Activated CD4-positive, CD25-positive, alpha-beta regulatory T cell treated with anti-CD3 and anti-CD28 coated beads, Interleukin-2, amount 50 U/mL, for 16 hours (primary cell): Measurements from ENCODE around the gene SH3RF2.
"Not testable (repeated sequence)": the region's sequence is repeated elsewhere in the genome, so short reads cannot be mapped to it uniquely, and the experiment has no call there.

Source experiments
- DNase-seq: peaks from one replicate; pipeline ENCODE4 v3.0.0-alpha.2; 2020; ENCODE audit warnings: low read depth, low spot score

The SH3RF2 gene

GRCh38 chr5:145948047-145948446 is 11.7 kb downstream of the SH3RF2 start:
- DNase-seq, result no peak

- no peak for DNase-seq
Observed at GRCh38 chr5:145948921-145949320, 12.5 kb downstream of the SH3RF2 start.

DNA sequence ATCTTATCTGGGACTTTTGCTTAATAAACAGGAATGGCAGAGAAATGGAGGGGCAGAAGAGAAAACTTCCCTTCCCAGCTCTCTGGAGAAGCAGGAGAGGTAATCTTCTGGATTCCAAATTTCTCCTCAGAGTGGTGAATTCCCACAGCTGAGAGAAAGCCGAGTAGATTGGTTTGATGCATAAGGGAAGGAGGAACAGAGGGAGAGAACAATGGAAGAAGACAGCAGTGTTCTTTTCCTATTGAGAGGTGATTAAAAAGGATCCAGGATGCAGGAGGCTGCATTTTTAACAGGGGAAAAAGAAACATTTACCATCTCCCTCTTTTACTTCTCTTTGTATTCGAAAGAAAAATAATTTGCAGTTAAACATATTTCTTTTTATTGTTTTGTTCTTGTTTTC is 13.1 kb downstream of the SH3RF2 start:
- no peak for DNase-seq

DNA sequence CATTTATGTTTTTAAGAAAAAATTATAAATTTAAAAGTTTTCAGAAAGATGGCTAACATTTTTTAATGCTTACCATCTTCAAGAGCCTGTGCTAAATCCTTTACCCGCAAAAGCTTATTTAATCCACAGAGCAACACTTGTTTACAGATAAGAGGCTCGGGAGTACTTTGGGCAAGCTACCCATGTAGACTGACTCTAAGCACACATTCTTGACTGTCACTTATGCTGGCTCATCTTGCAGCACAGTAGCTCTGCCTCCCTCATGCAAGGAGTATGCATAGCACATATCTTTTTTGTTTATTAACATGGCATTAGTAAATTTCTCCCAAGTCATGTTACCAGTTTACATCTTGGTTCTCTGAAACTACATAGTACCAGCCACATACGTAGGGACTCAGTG is 14.7 kb downstream of the SH3RF2 start:
- no peak for DNase-seq

GRCh38 chr5:145953202-145953601 is 16.8 kb downstream of the SH3RF2 start:
- DNase-seq, result no peak

- not testable (repeated sequence) for DNase-seq
Observed at GRCh38 chr5:145954140-145954539, 17.8 kb downstream of the SH3RF2 start.

- DNase-seq, result no peak
Observed at GRCh38 chr5:145957388-145957787, 21.0 kb downstream of the SH3RF2 start.

- no peak for DNase-seq
Observed at GRCh38 chr5:145958436-145958835, 22.1 kb downstream of the SH3RF2 start.

- no peak for DNase-seq
Observed at GRCh38 chr5:145960166-145960565, 23.8 kb downstream of the SH3RF2 start.

DNA sequence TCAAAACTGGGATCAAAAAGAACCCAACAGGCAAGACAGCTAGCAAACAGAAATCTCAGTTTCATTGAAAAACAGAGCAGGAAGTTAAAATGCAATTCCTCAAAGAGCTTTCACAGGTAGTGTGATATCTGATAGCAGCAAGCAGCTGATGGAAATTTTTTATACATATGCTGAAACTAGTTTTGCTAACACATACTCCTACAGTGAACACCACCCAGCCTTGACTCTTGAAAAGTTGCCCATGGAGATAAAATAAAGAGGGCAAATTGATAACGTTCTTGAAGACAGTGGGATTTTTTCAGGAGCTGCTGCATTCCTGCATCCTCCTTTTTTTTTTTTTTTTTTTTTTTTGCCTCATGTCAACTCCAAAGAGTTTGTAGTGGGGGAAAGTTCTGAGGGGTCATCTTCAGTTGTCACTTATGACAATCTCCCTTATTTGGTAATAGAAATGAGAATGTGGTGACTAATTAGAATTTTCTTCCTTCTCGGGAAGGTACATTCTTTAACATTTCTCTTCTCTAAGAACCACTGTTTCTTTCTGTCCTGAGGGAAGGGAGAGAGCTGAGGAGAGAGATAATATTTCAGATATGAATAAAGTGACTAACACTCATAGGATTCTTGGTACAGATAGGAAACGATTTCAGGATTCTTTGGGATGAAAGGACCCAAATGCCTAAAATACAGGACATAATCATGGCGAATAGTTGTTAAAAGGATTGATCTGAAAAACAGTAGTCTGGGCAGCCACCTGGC is 24.6 kb downstream of the SH3RF2 start:
- DNase-seq, result no peak

DNA sequence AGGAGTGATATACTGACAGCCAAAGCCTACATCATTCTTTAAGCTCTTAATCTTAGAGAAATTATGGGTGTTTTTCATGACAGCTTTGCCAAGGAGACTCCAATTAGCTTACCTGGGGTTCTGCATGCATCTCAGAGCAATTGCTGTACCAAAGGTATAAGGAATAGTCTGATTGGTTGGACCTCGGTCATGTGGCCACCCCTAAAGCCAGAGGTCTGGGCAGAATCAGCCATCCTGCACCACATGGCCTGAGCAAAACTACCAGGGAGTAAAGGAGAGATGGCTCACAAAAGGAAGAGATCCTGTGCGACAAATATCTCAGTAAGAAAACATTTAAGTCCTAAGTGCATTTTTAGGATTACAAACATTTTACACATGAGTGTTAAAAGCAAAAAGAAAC is 25.6 kb downstream of the SH3RF2 start:
- DNase-seq, result no peak

DNA sequence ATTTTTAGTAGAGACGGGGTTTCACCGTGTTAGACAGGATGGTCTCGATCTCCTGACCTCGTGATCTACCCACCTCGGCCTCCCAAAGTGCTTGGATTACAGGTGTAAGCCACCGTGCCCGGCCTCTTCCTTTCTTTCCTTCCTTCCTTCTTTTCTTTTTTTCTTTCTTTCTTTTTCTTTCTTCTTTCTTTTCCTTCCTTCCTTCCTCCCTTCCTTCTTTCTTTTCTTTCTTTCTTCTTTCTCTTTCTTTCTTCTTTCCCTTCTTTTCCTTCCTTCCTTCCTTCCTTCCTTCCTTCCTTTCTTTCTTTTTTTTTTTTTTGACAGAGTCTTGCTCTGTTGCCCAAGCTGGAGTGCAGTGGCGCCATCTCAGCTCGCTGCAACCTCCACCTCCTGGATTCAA is 27.6 kb downstream of the SH3RF2 start:
- DNase-seq, result not testable (repeated sequence)

DNA sequence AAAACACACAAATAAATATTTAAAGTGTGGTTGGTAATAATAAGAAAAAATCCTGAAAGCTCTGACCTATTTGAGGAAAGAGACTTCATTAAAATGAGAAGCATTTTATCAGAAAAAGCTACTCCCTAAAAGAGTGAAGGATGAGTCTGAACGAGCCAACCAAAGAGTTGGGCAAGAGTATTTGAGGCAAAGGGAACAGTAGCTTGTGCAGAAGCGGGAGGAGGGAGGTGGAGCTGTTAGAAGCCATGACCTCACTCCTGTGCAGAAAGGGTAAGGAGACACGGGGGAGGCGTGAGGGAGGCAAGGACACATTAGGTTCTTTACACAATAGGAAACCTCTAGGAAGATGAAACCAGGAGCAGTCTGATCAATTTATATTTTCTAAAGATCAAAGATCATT is 29.4 kb downstream of the SH3RF2 start:
- DNase-seq, result no peak

- no peak for DNase-seq
Observed at GRCh38 chr5:145967296-145967695, 30.9 kb downstream of the SH3RF2 start.

DNA sequence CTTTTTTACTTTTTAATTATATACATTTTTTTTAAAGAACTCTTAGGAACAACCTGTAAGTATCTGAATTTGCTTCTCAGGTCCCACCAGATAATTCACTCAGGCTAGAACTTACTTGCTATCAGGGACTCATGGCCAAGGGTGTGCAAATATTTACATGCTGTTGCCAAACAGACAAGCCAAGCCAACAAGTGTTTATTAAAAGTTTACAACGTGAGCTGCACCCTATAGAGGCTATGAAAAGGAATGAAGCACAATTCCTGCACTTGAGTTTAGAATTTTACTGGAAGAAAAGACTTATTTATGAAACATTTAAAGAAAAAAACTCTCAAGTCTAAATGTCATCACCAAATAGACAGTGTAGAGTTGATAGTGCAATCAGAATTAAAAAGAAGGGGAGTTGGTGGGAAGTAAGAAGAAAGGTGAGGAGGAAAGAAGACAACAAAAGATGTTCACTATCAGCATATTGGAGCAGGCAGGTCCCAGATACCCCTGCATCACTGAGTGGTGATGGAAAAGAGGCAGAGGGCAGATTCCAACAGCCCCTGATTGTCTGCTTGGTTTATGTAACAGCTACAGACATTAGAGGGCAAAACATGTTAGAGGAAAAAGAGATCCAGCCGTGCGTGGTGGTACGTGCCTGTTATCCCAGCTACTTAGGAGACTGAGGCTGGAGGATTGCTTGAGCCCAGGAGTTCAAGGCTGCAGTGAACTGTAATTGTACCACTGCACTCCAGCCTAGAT is 32.8 kb downstream of the SH3RF2 start:
- no peak for DNase-seq

GRCh38 chr5:145969714-145970092 is 33.3 kb downstream of the SH3RF2 start:
- no peak for DNase-seq

- no peak for DNase-seq
Observed at GRCh38 chr5:145971108-145971507, 34.7 kb downstream of the SH3RF2 start.

DNA sequence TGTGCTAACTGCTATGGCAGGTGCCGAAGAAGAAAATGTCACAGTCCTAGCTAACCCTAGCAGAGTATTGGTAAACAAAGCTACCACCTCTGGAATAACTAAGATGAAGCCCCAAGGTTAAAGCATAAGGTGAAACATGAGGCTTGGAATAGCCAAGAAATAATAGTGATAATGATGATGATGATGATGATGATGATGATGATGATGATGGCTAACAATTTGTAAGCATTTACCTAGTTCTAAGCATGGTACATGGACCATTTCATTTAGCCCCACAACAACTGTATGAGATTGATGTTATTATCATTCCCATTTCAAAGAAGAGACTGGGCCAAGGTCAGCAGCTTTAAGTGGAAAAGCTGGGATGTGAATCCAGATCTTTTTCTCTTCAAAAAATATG is 35.3 kb downstream of the SH3RF2 start:
- DNase-seq, result no peak

DNA sequence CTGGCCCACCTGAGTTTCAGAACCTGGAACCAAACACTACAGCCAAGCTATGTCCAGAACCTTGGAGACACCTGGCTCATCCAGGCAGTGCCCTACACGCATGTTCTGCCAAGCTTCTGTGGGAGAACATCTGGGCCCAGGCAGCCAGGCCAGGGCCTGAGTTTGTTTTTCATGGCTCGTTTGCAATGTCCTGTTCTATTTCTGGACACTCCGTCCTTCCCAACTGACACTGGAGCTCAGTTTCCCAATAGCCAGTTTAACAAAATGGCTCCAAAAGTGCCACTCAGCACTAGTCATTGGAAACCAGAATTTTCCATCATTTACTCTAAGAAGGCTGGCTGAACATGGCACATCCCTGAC is 38.6 kb downstream of the SH3RF2 start:
- no peak for DNase-seq

DNA sequence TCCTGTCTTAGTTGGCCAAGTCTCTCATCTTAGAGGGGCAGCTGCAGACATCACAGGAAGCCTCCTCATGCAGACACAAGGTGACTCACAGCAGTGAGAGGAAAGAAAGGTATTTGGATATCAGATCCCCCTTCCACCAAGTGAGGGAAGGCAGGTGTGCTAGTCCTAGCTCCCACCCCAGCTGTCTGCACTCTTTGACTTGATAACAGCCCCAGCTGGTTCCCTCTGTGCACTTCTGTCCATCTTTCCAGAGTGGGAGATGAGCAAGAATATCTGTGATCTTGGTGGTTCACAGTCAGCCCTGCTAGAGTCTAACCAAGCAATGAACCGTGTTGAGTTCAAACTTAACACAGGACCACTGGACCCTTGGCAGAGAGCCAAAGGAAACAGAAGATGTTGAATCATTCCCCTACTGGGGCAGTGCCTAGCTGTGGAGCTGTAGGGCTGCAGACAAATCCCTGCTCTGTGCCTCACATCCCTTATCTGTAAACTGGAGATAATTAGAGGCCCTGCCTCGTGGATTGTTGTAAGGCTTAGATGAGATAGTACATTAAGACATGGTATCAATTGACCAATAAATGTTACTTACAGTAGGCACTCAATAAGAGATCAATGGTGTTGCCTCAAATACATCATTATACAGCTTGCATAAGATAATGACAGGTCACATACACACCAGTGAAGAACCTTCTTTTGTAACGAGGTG is 39.1 kb downstream of the SH3RF2 start:
- DNase-seq, result no peak

GRCh38 chr5:145976431-145977155 is 40.2 kb downstream of the SH3RF2 start:
- no peak for DNase-seq

GRCh38 chr5:145978171-145978570 is 41.8 kb downstream of the SH3RF2 start:
- no peak for DNase-seq
